ENCODE results near the gene GPR156.
A peak's percentile ranks its signal among the peaks of the same experiment; 100 is the strongest.

GPR156 gene

DNA sequence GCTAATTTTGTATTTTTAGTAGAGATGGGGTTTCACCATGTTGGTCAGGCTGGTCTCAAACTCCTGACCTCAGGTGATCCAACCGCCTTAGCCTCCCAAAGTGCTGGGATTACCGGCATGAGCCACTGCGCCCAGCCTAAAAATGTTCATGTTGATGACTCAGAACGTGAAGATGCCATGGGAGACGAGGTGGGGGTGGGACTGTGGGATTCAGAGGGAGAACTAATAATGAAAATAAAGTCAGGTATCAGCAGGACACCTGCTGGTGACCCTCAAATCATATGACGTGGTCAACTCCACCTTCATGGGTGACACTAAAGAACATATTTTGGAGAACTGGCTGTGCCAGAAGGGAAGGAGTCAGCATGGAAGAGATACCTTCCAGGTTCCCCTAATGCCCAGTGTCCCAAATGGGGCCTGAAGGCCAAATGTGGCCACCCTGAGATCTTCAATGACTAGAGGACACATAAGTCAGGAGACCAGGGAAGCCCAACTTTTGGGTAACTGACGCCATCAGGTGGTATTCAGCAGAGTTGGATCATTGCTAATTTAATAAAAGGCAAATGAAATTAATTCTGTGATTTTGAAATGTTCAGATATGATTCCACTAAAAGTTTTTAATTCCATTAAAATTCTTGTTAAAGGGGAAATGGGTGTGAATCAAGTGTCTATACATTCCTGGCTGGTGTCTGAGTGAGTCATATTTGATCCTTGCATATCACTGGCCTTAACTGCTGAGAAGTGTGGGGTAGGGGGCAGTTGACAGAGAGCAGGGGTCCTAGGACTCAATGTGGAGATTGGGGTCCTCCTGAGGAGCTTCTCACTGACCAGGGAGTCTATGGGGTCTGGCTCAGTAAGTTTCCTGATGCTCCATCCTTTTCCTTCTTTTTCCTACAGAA lies 102.2 kb downstream of the GPR156 start:
- H3K27me3 ChIP-seq (ENCODE audit: insufficient read depth, poor library complexity, severe bottlenecking) = no peaks in the 10 kb centered on the region
- no peak overlapping the region for H3K27ac ChIP-seq (replicated peaks)
- TF ChIP-seq SPI1 (IDR thresholded peaks at IDR 0.05; ENCODE audit: borderline replicate concordance, low read depth) = no peak
- no peak for TF ChIP-seq POLR2AphosphoS5 (IDR thresholded peaks at IDR 0.05; ENCODE audit: low read depth)
- DNase-seq (ENCODE audit: low read depth in 1 of 2, low spot score in 1 of 2) = peak in 1 of 2 experiments; percentile 14
- no peak overlapping the region for H3K4me3 ChIP-seq (replicated peaks; ENCODE audit: insufficient read depth, low read length)

DNA sequence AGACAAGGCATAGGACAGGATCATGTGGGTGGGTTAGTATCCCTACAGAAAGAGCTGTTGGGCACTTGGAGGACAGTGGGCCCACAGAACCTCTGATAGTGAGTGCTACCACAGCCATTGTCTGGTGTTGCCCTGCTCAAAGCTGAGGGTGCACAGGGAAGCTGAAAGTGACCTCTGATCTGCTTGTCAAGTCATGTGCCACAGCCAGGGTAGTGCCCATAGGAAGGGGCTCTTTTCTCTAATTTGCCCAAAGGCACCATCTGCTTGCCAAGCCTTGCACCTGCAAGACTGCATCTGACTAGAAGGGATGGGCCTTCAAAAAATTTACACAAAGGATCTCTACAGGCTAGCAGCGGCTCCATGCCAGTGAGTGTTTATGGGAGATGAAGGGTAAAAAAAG lies 103.4 kb downstream of the GPR156 start:
- H3K27me3 ChIP-seq (ENCODE audit: insufficient read depth, poor library complexity, severe bottlenecking) = no peaks in the 10 kb centered on the region
- DNase-seq (ENCODE audit: low read depth in 1 of 2, low spot score in 1 of 2) = no peak
- no peak overlapping the region for H3K4me3 ChIP-seq (replicated peaks; ENCODE audit: insufficient read depth, low read length)
- no peak overlapping the region for H3K27ac ChIP-seq (replicated peaks)
- TF ChIP-seq, protein P1, sequence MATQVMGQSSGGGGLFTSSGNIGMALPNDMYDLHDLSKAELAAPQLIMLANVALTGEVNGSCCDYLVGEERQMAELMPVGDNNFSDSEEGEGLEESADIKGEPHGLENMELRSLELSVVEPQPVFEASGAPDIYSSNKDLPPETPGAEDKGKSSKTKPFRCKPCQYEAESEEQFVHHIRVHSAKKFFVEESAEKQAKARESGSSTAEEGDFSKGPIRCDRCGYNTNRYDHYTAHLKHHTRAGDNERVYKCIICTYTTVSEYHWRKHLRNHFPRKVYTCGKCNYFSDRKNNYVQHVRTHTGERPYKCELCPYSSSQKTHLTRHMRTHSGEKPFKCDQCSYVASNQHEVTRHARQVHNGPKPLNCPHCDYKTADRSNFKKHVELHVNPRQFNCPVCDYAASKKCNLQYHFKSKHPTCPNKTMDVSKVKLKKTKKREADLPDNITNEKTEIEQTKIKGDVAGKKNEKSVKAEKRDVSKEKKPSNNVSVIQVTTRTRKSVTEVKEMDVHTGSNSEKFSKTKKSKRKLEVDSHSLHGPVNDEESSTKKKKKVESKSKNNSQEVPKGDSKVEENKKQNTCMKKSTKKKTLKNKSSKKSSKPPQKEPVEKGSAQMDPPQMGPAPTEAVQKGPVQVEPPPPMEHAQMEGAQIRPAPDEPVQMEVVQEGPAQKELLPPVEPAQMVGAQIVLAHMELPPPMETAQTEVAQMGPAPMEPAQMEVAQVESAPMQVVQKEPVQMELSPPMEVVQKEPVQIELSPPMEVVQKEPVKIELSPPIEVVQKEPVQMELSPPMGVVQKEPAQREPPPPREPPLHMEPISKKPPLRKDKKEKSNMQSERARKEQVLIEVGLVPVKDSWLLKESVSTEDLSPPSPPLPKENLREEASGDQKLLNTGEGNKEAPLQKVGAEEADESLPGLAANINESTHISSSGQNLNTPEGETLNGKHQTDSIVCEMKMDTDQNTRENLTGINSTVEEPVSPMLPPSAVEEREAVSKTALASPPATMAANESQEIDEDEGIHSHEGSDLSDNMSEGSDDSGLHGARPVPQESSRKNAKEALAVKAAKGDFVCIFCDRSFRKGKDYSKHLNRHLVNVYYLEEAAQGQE (IDR thresholded peaks at IDR 0.05; ENCODE audit: insufficient replicate concordance, low read depth) = no peak
- no peak for TF ChIP-seq GABPA (IDR thresholded peaks at IDR 0.05; ENCODE audit: low read depth)
- TF ChIP-seq, protein P2, sequence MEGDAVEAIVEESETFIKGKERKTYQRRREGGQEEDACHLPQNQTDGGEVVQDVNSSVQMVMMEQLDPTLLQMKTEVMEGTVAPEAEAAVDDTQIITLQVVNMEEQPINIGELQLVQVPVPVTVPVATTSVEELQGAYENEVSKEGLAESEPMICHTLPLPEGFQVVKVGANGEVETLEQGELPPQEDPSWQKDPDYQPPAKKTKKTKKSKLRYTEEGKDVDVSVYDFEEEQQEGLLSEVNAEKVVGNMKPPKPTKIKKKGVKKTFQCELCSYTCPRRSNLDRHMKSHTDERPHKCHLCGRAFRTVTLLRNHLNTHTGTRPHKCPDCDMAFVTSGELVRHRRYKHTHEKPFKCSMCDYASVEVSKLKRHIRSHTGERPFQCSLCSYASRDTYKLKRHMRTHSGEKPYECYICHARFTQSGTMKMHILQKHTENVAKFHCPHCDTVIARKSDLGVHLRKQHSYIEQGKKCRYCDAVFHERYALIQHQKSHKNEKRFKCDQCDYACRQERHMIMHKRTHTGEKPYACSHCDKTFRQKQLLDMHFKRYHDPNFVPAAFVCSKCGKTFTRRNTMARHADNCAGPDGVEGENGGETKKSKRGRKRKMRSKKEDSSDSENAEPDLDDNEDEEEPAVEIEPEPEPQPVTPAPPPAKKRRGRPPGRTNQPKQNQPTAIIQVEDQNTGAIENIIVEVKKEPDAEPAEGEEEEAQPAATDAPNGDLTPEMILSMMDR (IDR thresholded peaks at IDR 0.05; ENCODE audit: insufficient read depth, low read length) = no peak
- TF ChIP-seq SPI1 (IDR thresholded peaks at IDR 0.05; ENCODE audit: borderline replicate concordance, low read depth) = no peak
- no peak for TF ChIP-seq POLR2AphosphoS5 (IDR thresholded peaks at IDR 0.05; ENCODE audit: low read depth)

DNA sequence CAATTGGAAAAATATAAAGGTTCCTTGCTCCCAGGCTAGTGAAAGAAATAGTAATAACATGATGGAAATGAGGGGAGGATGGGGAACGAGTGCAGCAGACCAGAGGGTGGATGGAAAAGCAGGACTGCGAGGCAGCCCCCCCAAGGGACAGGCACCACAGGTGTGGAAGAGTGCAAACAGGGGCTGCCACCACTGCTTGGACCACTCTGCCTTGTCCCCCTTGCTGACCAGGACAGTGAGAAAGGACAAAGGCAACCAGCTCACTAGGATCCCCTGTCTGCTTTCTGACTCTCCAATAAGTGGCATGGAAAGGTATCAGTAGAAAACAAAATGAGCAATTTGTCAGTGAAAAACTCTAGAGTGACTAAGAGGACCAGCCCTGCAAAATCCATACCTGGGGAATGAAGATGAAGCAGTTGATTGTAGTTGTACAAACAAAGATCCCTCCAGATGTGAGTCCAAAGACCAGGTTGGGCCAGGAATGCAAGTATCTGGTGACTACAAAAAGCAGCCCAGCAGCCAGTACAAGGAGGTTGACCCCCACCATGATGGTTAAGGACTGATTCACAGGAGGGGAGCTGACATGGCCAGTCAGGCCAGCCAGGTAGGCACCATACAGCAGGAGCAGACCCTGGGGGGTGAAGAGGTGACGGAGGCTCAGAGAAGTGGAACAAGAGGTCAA lies 104.2 kb downstream of the GPR156 start:
- DNase-seq (ENCODE audit: low read depth in 1 of 2, low spot score in 1 of 2) = no peak
- no peaks in the 10 kb centered on the region for H3K27me3 ChIP-seq (ENCODE audit: insufficient read depth, poor library complexity, severe bottlenecking)
- no peak overlapping the region for H3K4me3 ChIP-seq (replicated peaks; ENCODE audit: insufficient read depth, low read length)
- TF ChIP-seq, protein P1 (IDR thresholded peaks at IDR 0.05; ENCODE audit: insufficient replicate concordance, low read depth) = no peak
- TF ChIP-seq, protein P2 (IDR thresholded peaks at IDR 0.05; ENCODE audit: insufficient read depth, low read length) = no peak
- TF ChIP-seq GABPA (IDR thresholded peaks at IDR 0.05; ENCODE audit: low read depth) = no peak
- no peak for TF ChIP-seq POLR2AphosphoS5 (IDR thresholded peaks at IDR 0.05; ENCODE audit: low read depth)
- no peak for TF ChIP-seq SPI1 (IDR thresholded peaks at IDR 0.05; ENCODE audit: borderline replicate concordance, low read depth)
- no peak overlapping the region for H3K27ac ChIP-seq (replicated peaks)

DNA sequence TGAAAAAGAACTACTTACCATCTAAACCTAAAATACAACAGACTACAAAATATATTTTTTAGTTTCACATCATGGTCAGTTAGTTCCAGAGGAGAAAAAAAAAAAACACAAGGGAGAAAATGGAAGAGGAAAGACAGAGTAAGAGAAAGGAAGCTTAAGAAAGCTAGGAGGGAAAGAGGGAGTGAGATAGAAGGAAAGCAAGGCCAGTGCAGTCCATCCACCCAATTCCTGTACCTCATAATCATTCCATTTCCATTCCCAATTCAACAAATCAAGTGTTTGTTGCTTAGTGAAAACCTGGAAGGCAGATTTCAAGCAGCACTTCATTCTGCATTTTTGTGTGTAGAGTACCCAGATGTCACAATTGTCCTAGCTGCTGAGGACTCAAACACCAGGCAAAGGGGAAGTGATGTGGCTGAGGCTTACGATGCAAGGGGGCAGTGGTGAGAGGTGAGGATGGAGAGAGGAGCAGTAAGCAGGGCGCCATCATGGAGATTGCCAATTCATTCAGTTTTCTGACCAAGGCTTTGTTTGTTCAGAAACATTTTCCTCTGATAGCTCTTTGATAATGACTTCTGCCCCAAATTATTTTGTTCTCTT lies 107.2 kb downstream of the GPR156 start:
- TF ChIP-seq GABPA (IDR thresholded peaks at IDR 0.05; ENCODE audit: low read depth) = no peak
- TF ChIP-seq, protein P2 (IDR thresholded peaks at IDR 0.05; ENCODE audit: insufficient read depth, low read length) = no peak
- TF ChIP-seq SPI1 (IDR thresholded peaks at IDR 0.05; ENCODE audit: borderline replicate concordance, low read depth) = peak; percentile 76; the same call in 1 of the 2 replicates
- Histone ChIP-seq H3K4me3 (replicated peaks; ENCODE audit: insufficient read depth, low read length) (no peak overlapping the region), H3K27ac (replicated peaks) (no peak overlapping the region), H3K27me3 (ENCODE audit: insufficient read depth, poor library complexity, severe bottlenecking) (no peaks in the 10 kb centered on the region)
- peak; percentile 40 to 57 for DNase-seq (ENCODE audit: low read depth in 1 of 2, low spot score in 1 of 2)
